Astrocyte of the cerebellum (primary cell): ENCODE measurements around the gene ST7L.

Experiments used
- DNase-seq: peaks from one replicate; pipeline ENCODE4 v3.0.0-alpha.2; 2011; ENCODE audit warnings: low read depth
- H3K4me3 ChIP-seq: 2 replicates; pipeline ENCODE4 v1.5.1; 2011; ENCODE audit warnings: mild to moderate bottlenecking, low read depth, low read length, moderate library complexity
- CTCF ChIP-seq: IDR thresholded peaks from 2 replicates; pipeline ENCODE4 v1.5.1; 2012; ENCODE audit warnings: low read length, low read depth, moderate library complexity, mild to moderate bottlenecking; ENCODE audit errors: missing control alignments
- in situ Hi-C: cut with HindIII; loops from 2 replicates; pipeline ENCODE4 v1.10.0; 2017; ENCODE audit warnings: low sequenced_read_pairs

Gene ST7L

GRCh38 chr1:112557385-112557784 lies 61.6 kb downstream of the ST7L start:
- no peak overlapping the region for H3K4me3 ChIP-seq
- TF ChIP-seq CTCF, result no peak
- no peak for DNase-seq
- in situ Hi-C loops, result no loop called here

GRCh38 chr1:112554411-112554810 lies 64.5 kb downstream of the ST7L start:
- in situ Hi-C loops, result no loop called here
- H3K4me3 ChIP-seq, result no peak overlapping the region
- DNase-seq, result no peak
- no peak for TF ChIP-seq CTCF

GRCh38 chr1:112549590-112549989 lies 69.4 kb downstream of the ST7L start:
- in situ Hi-C loops, result no loop called here
- no peak for TF ChIP-seq CTCF
- DNase-seq, result no peak
- H3K4me3 ChIP-seq, result no peak overlapping the region

- DNase-seq, result no peak
- no peak overlapping the region for H3K4me3 ChIP-seq
- in situ Hi-C loops, result no loop called here
- TF ChIP-seq CTCF, result no peak
These were observed 70.4 kb downstream of the ST7L start for GRCh38 chr1:112548547-112548946.

- DNase-seq, result no peak
- in situ Hi-C loops, result no loop called here
- no peak overlapping the region for H3K4me3 ChIP-seq
- TF ChIP-seq CTCF, result no peak
These were observed 72.9 kb downstream of the ST7L start for GRCh38 chr1:112546076-112546475.

- no peak for TF ChIP-seq CTCF
- in situ Hi-C loops, result loop anchor here (5.0 kb wide), 2 partner anchors 48 to 62 kb away; no protein-coding TSS in a partner anchor
- H3K4me3 ChIP-seq, result no peak overlapping the region
- no peak for DNase-seq
These were observed 74.2 kb downstream of the ST7L start for GRCh38 chr1:112544751-112545150.
